ENCODE data around the gene OR13G1. TPM values are rescaled to one million over a fixed set of nuclear protein-coding genes. Genes with fewer than 3 reads are reported as not detected.
A peak's percentile ranks its signal among the peaks of the same experiment; 100 is the strongest.

OR13G1 gene
- total RNA-seq, 4 donors from 2014 or later: not detected

- H3K4me1 ChIP-seq: no peaks in the 10 kb centered on the region
- H3K27me3 ChIP-seq: no peaks in the 10 kb centered on the region
- H3K4me3 ChIP-seq: no peak overlapping the region
- no peak overlapping the region for H3K27ac ChIP-seq
- peak in 1 of 3 donors; percentile 62 for DNase-seq
- TF ChIP-seq POLR2A (IDR thresholded peaks at IDR 0.05) (no peak), CTCF (IDR thresholded peaks at IDR 0.05) (peak in 5 of 6 experiments; percentile 7 to 45 (median 35))
- H3K9me3 ChIP-seq: no peaks in the 10 kb centered on the region
- H3K36me3 ChIP-seq: no peaks in the 10 kb centered on the region
These were observed 1.9 kb upstream of the OR13G1 start for GRCh38 chr1:247681288-247681897.

GRCh38 chr1:247680171-247680570 is 632 bp upstream of the OR13G1 start:
- DNase-seq: no peak
- Histone ChIP-seq H3K9me3 (no peaks in the 10 kb centered on the region), H3K4me1 (no peaks in the 10 kb centered on the region), H3K27ac (no peak overlapping the region), H3K4me3 (no peak overlapping the region), H3K36me3 (no peaks in the 10 kb centered on the region), H3K27me3 (no peaks in the 10 kb centered on the region)
- TF ChIP-seq POLR2A (IDR thresholded peaks at IDR 0.05) (no peak), CTCF (IDR thresholded peaks at IDR 0.05) (no peak)

GRCh38 chr1:247669225-247669624 is 10.3 kb downstream of the OR13G1 start:
- H3K4me3 ChIP-seq: no peak overlapping the region
- TF ChIP-seq CTCF (IDR thresholded peaks at IDR 0.05) (no peak), POLR2A (IDR thresholded peaks at IDR 0.05) (no peak)
- DNase-seq: no peak

GRCh38 chr1:247656221-247656875 is 23.2 kb downstream of the OR13G1 start:
- Histone ChIP-seq H3K36me3 (no peaks in the 10 kb centered on the region), H3K27me3 (no peaks in the 10 kb centered on the region), H3K9me3 (no peaks in the 10 kb centered on the region), H3K27ac (no peak overlapping the region), H3K4me1 (no peaks in the 10 kb centered on the region), H3K4me3 (no peak overlapping the region)
- TF ChIP-seq CTCF (IDR thresholded peaks at IDR 0.05) (no peak), POLR2A (IDR thresholded peaks at IDR 0.05) (no peak)
- DNase-seq: no peak

More at GRCh38 chr1:247669225-247669624, 10.3 kb downstream of the OR13G1 start:
- Histone ChIP-seq H3K27me3 (no peaks in the 10 kb centered on the region), H3K27ac (no peak overlapping the region), H3K4me1 (no peaks in the 10 kb centered on the region), H3K9me3 (no peaks in the 10 kb centered on the region), H3K36me3 (no peaks in the 10 kb centered on the region)

GRCh38 chr1:247653040-247653439 is 26.5 kb downstream of the OR13G1 start:
- no peak overlapping the region for H3K4me3 ChIP-seq
- H3K4me1 ChIP-seq: no peaks in the 10 kb centered on the region
- TF ChIP-seq POLR2A (IDR thresholded peaks at IDR 0.05): no peak
- no peak for TF ChIP-seq CTCF (IDR thresholded peaks at IDR 0.05)
- H3K27me3 ChIP-seq: no peaks in the 10 kb centered on the region
- H3K9me3 ChIP-seq: no peaks in the 10 kb centered on the region
- H3K27ac ChIP-seq: no peak overlapping the region
- DNase-seq: no peak
- H3K36me3 ChIP-seq: no peaks in the 10 kb centered on the region

Measured in Peyer's patch (tissue), 4 donors.